Panc1 (cell line): ENCODE results near the gene HMCN2. TPM values are rescaled to one million over a fixed set of nuclear protein-coding genes. Genes with fewer than 3 reads are reported as not detected.

Source experiments
- ATAC-seq: fragments of 200-7000 bp; cut with Tn5 transposase; 2 replicates; pipeline ENCODE4 v1.9.1; 2020; ENCODE audit warnings: mild to moderate bottlenecking, moderate library complexity
- BruUV-seq: library from RNA; stranded (reverse); fragments of 400-500 nt; replicated peaks from 2 replicates; lab custom pipeline; 2021; lab: Mats Ljungman, UMichigan
- CTCF ChIA-PET: fragments of 300-600 bp; sonication (Branson Sonifier 250); formaldehyde crosslinking; loops from one replicate; lab custom pipeline; 2022; ENCODE audit warnings: antibody characterized with exemption; lab: Charles Lee
- POLR2A ChIA-PET: fragments of 300-600 bp; sonication (Branson Sonifier 250); formaldehyde crosslinking; loops from one replicate; lab custom pipeline; 2022; ENCODE audit warnings: antibody characterized with exemption; lab: Charles Lee
- DNase-seq: peaks from one replicate; pipeline ENCODE4 v3.0.0-alpha.2; 2010; ENCODE audit warnings: low read depth, low spot score
- H3K27ac ChIP-seq: 2 replicates; pipeline ENCODE4 v1.5.1; 2011; ENCODE audit warnings: mild to moderate bottlenecking, low read length, inconsistent platforms
- H3K27me3 ChIP-seq: fragments of 200-500 bp; sonication (Bioruptor generic); 2 replicates; pipeline ENCODE4 v1.6.0; 2014; ENCODE audit warnings: low read length, inconsistent platforms; ENCODE audit not compliant: control insufficient read depth, insufficient read depth
- H3K36me3 ChIP-seq: fragments of 200-500 bp; sonication (Bioruptor generic); 2 replicates; pipeline ENCODE4 v1.5.1; 2014; ENCODE audit warnings: inconsistent platforms, mild to moderate bottlenecking, low read length, moderate library complexity; ENCODE audit not compliant: control insufficient read depth, insufficient read depth
- H3K4me1 ChIP-seq: 2 replicates; pipeline ENCODE4 v1.5.1; 2011; ENCODE audit warnings: inconsistent platforms, mild to moderate bottlenecking, low read length, moderate library complexity; ENCODE audit not compliant: control insufficient read depth, insufficient read depth
- H3K4me3 ChIP-seq, 2 experiments: 2 replicates each; pipeline ENCODE4 v1.5.1; 2011 to 2012; ENCODE audit warnings: low read depth in 2 of 2, low read length in 2 of 2, mild to moderate bottlenecking in 2 of 2, inconsistent platforms in 1 of 2, moderate library complexity in 1 of 2
- H3K9me3 ChIP-seq: fragments of 200-500 bp; sonication (Bioruptor generic); 2 replicates; pipeline ENCODE4 v1.5.1; 2014; ENCODE audit warnings: low read depth, mild to moderate bottlenecking, inconsistent platforms, low read length, moderate library complexity; ENCODE audit not compliant: control insufficient read depth, insufficient read depth
- POLR2AphosphoS5 ChIP-seq: IDR thresholded peaks from 2 replicates; pipeline ENCODE4 v1.6.1; 2012; ENCODE audit warnings: mild to moderate bottlenecking, low read depth, low read length, moderate library complexity
- SIN3A ChIP-seq: IDR thresholded peaks from 2 replicates; pipeline ENCODE4 v1.6.1; 2012; ENCODE audit warnings: low read depth, mild to moderate bottlenecking, low read length, moderate library complexity, borderline replicate concordance; ENCODE audit not compliant: insufficient read depth
- TCF7L2 ChIP-seq: IDR thresholded peaks from 2 replicates; pipeline ENCODE4 v1.6.1; 2011; ENCODE audit warnings: mild to moderate bottlenecking, low read depth, low read length, inconsistent platforms
- in situ Hi-C: cut with HindIII; loops from 2 replicates; pipeline ENCODE4 v1.10.0; 2016; ENCODE audit warnings: low sequenced_read_pairs, low pct_unique_long_range_greater_than_20kb
- intact Hi-C: fragments of 100-400 bp; cut with micrococcal nuclease; formaldehyde crosslinking; loops from one replicate; pipeline ENCODE4 v1.10.0; 2022; ENCODE audit not compliant: unreplicated experiment
- total RNA-seq: library from RNA; stranded (reverse); gene quantifications from one replicate; pipeline ENCODE4 v1.2.1, GENCODE V29; 2021; ENCODE audit not compliant: unreplicated experiment
- TF ChIP-seq, protein P1 (sequence below): fragments of 450-650 bp; IDR thresholded peaks from 2 replicates; pipeline ENCODE4 v1.5.1; 2017; ENCODE audit warnings: mild to moderate bottlenecking
- TF ChIP-seq, protein P2 (sequence below), 2 experiments: IDR thresholded peaks; 2 replicates each; pipeline ENCODE4 v1.6.1; 2011 to 2012; ENCODE audit warnings: low read depth in 2 of 2, control low read depth in 1 of 2, low read length in 1 of 2, mild to moderate bottlenecking in 1 of 2, moderate library complexity in 1 of 2; ENCODE audit not compliant: insufficient read depth in 1 of 2

Gene HMCN2
- total RNA-seq, 1 experiment from 2014 or later = 0.05 TPM

DNA sequence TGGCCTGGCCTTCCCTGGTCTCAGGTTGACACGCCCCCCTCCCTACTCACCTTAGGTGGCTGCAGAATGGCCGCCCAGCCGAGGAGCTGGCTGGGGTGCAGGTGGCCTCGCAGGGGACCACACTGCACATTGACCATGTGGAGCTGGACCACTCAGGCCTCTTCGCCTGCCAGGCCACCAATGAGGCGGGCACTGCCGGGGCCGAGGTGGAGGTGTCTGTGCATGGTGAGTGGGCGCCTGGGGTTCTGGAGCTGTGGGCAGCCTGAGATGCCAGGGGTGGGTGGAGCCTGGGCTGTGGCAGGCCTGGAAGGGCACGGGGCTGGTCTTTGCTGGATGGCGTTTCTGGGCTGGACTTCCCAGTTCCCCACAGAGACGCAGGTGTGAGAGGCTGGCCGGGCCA lies 90.5 kb downstream of the HMCN2 start:
- Histone ChIP-seq H3K36me3 (no peaks in the 10 kb centered on the region), H3K4me1 (no peaks in the 10 kb centered on the region), H3K4me3 (no peak overlapping the region), H3K9me3 (no peaks in the 10 kb centered on the region), H3K27me3 (no peaks in the 10 kb centered on the region), H3K27ac (no peak overlapping the region)
- POLR2A ChIA-PET = no interaction called here
- CTCF ChIA-PET = no interaction called here
- intact Hi-C loops (no loop called here), in situ Hi-C loops (no loop called here)
- DNase-seq (no peak), ATAC-seq (no peak)
- BruUV-seq = no TSS peak
- TF ChIP-seq, protein P1, sequence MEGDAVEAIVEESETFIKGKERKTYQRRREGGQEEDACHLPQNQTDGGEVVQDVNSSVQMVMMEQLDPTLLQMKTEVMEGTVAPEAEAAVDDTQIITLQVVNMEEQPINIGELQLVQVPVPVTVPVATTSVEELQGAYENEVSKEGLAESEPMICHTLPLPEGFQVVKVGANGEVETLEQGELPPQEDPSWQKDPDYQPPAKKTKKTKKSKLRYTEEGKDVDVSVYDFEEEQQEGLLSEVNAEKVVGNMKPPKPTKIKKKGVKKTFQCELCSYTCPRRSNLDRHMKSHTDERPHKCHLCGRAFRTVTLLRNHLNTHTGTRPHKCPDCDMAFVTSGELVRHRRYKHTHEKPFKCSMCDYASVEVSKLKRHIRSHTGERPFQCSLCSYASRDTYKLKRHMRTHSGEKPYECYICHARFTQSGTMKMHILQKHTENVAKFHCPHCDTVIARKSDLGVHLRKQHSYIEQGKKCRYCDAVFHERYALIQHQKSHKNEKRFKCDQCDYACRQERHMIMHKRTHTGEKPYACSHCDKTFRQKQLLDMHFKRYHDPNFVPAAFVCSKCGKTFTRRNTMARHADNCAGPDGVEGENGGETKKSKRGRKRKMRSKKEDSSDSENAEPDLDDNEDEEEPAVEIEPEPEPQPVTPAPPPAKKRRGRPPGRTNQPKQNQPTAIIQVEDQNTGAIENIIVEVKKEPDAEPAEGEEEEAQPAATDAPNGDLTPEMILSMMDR = no peak
- TF ChIP-seq TCF7L2 = no peak
- TF ChIP-seq, protein P2, sequence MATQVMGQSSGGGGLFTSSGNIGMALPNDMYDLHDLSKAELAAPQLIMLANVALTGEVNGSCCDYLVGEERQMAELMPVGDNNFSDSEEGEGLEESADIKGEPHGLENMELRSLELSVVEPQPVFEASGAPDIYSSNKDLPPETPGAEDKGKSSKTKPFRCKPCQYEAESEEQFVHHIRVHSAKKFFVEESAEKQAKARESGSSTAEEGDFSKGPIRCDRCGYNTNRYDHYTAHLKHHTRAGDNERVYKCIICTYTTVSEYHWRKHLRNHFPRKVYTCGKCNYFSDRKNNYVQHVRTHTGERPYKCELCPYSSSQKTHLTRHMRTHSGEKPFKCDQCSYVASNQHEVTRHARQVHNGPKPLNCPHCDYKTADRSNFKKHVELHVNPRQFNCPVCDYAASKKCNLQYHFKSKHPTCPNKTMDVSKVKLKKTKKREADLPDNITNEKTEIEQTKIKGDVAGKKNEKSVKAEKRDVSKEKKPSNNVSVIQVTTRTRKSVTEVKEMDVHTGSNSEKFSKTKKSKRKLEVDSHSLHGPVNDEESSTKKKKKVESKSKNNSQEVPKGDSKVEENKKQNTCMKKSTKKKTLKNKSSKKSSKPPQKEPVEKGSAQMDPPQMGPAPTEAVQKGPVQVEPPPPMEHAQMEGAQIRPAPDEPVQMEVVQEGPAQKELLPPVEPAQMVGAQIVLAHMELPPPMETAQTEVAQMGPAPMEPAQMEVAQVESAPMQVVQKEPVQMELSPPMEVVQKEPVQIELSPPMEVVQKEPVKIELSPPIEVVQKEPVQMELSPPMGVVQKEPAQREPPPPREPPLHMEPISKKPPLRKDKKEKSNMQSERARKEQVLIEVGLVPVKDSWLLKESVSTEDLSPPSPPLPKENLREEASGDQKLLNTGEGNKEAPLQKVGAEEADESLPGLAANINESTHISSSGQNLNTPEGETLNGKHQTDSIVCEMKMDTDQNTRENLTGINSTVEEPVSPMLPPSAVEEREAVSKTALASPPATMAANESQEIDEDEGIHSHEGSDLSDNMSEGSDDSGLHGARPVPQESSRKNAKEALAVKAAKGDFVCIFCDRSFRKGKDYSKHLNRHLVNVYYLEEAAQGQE (IDR thresholded peaks at IDR 0.05; ENCODE audit: insufficient read depth in 1 of 2, low read depth in 2 of 2, low read length in 1 of 2) = no peak
- no peak for TF ChIP-seq POLR2AphosphoS5
- TF ChIP-seq SIN3A = no peak

DNA sequence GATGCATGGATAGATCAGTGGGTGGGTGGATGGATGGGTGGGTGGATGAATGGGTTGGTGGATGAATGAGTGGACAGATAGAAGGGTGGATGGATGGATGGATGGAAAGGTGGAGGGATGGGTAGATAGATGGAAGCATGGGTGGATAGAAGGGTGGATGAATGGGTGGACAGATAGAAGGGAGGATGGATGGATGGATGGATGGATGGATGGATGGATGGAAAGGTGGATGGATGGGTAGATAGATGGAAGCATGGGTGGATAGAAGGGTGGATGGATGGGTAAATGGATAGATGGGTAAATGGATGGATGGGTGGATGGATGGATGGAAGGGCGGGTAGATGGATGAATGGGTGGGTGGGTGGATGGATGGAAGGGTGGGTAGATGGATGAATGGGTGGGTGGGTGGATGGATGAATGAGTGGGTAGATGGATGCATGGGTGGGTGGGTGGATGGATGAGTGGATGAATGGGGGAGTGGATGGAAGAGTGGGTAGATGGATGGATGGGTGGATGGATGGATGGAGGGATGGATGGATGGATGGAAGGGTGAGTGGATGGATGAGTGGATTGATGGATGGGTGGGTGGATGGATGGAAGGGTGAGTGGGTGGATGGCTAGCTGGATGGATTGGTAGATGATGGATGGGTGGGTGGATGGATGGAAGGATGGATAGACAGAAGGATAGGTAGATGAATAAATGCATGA lies 91.5 kb downstream of the HMCN2 start:
- intact Hi-C loops (no loop called here), in situ Hi-C loops (no loop called here)
- Histone ChIP-seq H3K27me3 (no peaks in the 10 kb centered on the region), H3K9me3 (no peaks in the 10 kb centered on the region), H3K4me3 (no peak overlapping the region), H3K27ac (no peak overlapping the region), H3K36me3 (no peaks in the 10 kb centered on the region), H3K4me1 (no peaks in the 10 kb centered on the region)
- TF ChIP-seq SIN3A = no peak
- TF ChIP-seq, protein P2 (IDR thresholded peaks at IDR 0.05; ENCODE audit: insufficient read depth in 1 of 2, low read depth in 2 of 2, low read length in 1 of 2) = no peak
- DNase-seq (no peak), ATAC-seq (no peak)
- BruUV-seq = no TSS peak
- POLR2A ChIA-PET = no interaction called here
- CTCF ChIA-PET = no interaction called here
